ENCODE data around the gene HS6ST3.

Gene HS6ST3

GRCh38 chr13:96221471-96221870 is 131.6 kb downstream of the HS6ST3 start:
- no peak for TF ChIP-seq CTCF (IDR thresholded peaks at IDR 0.05; ENCODE audit: control insufficient read depth, extremely low read depth, insufficient read depth)
- no peak for DNase-seq (ENCODE audit: low read depth)
- no peak overlapping the region for H3K4me3 ChIP-seq (ENCODE audit: low read depth, low read length)

GRCh38 chr13:96223231-96223630 is 133.3 kb downstream of the HS6ST3 start:
- no peak for DNase-seq (ENCODE audit: low read depth)
- H3K4me3 ChIP-seq (ENCODE audit: low read depth, low read length): no peak overlapping the region
- no peak for TF ChIP-seq CTCF (IDR thresholded peaks at IDR 0.05; ENCODE audit: control insufficient read depth, extremely low read depth, insufficient read depth)

- TF ChIP-seq CTCF (IDR thresholded peaks at IDR 0.05; ENCODE audit: control insufficient read depth, extremely low read depth, insufficient read depth): peak; percentile 53
- peak; percentile 8 for DNase-seq (ENCODE audit: low read depth)
- H3K4me3 ChIP-seq (ENCODE audit: low read depth, low read length): no peak overlapping the region
Observed at GRCh38 chr13:96229356-96229755, 139.4 kb downstream of the HS6ST3 start.

GRCh38 chr13:96238241-96238640 is 148.3 kb downstream of the HS6ST3 start:
- no peak overlapping the region for H3K4me3 ChIP-seq (ENCODE audit: low read depth, low read length)
- DNase-seq (ENCODE audit: low read depth): no peak
- TF ChIP-seq CTCF (IDR thresholded peaks at IDR 0.05; ENCODE audit: control insufficient read depth, extremely low read depth, insufficient read depth): no peak

- no peak for DNase-seq (ENCODE audit: low read depth)
- no peak for TF ChIP-seq CTCF (IDR thresholded peaks at IDR 0.05; ENCODE audit: control insufficient read depth, extremely low read depth, insufficient read depth)
- no peak overlapping the region for H3K4me3 ChIP-seq (ENCODE audit: low read depth, low read length)
Observed at GRCh38 chr13:96238861-96239260, 149.0 kb downstream of the HS6ST3 start.

GRCh38 chr13:96243376-96243775 is 153.5 kb downstream of the HS6ST3 start:
- no peak for TF ChIP-seq CTCF (IDR thresholded peaks at IDR 0.05; ENCODE audit: control insufficient read depth, extremely low read depth, insufficient read depth)
- H3K4me3 ChIP-seq (ENCODE audit: low read depth, low read length): no peak overlapping the region
- no peak for DNase-seq (ENCODE audit: low read depth)

GRCh38 chr13:96248103-96248502 is 158.2 kb downstream of the HS6ST3 start:
- TF ChIP-seq CTCF (IDR thresholded peaks at IDR 0.05; ENCODE audit: control insufficient read depth, extremely low read depth, insufficient read depth): no peak
- no peak overlapping the region for H3K4me3 ChIP-seq (ENCODE audit: low read depth, low read length)
- DNase-seq (ENCODE audit: low read depth): peak; percentile 66
